Kidney (tissue), 22 donors: ENCODE data around the gene PAIP2. TPM values are rescaled to one million over a fixed set of nuclear protein-coding genes. Genes with fewer than 3 reads are reported as not detected.

Experiments used
- DNase-seq, 5 donors: peaks; one replicate each; pipeline ENCODE4 v3.0.0-alpha.2; 2013 to 2020
- FAIRE-seq: peaks from 2 replicates; lab custom pipeline; 2012; peaks lifted over from hg19 to GRCh38; lab: Jason Lieb, UNC
- H3K27ac ChIP-seq, 2 donors: one replicate each; pipeline ENCODE4 v1.7.0; 2013; ENCODE audit warnings: low read depth in 2 of 2, low read length in 2 of 2, inconsistent platforms in 1 of 2
- H3K27me3 ChIP-seq: one replicate; pipeline ENCODE4 v1.7.1; 2013; ENCODE audit warnings: low read length, inconsistent platforms; ENCODE audit not compliant: control insufficient read depth, insufficient read depth
- H3K36me3 ChIP-seq, 3 donors: one replicate each; pipeline versions ENCODE4 v1.7.0 to v1.7.1; 2013; ENCODE audit warnings: low read length in 3 of 3, control low read depth in 1 of 3, inconsistent platforms in 1 of 3; ENCODE audit not compliant: insufficient read depth in 3 of 3, control insufficient read depth in 2 of 3
- H3K4me1 ChIP-seq, 3 donors: one replicate each; pipeline versions ENCODE4 v1.7.0 to v1.7.1; 2013; ENCODE audit warnings: low read length in 3 of 3, inconsistent platforms in 1 of 3, low read depth in 1 of 3; ENCODE audit not compliant: control insufficient read depth in 2 of 3, insufficient read depth in 2 of 3
- H3K4me3 ChIP-seq, 3 donors: one replicate each; pipeline versions ENCODE4 v1.7.0 to v1.8.1; 2013; ENCODE audit warnings: low read length in 3 of 3, control low read depth in 1 of 3, inconsistent platforms in 1 of 3
- H3K9ac ChIP-seq, 3 donors: one replicate each; pipeline versions ENCODE4 v1.7.0 to v1.7.1; 2013; ENCODE audit warnings: low read length in 3 of 3, control low read depth in 1 of 3, inconsistent platforms in 1 of 3
- H3K9me3 ChIP-seq, 3 donors: one replicate each; pipeline versions ENCODE4 v1.7.0 to v1.7.1; 2013; ENCODE audit warnings: low read length in 3 of 3, control low read depth in 1 of 3, inconsistent platforms in 1 of 3; ENCODE audit not compliant: control insufficient read depth in 2 of 3, insufficient read depth in 1 of 3
- CTCF ChIP-seq: IDR thresholded peaks from 3 replicates; pipeline ENCODE4 v1.5.1; 2012; ENCODE audit warnings: mild to moderate bottlenecking, moderate library complexity, borderline replicate concordance; ENCODE audit not compliant: insufficient read depth; ENCODE audit errors: extremely low read depth
- intact Hi-C: fragments of 100-400 bp; cut with DNase I; formaldehyde crosslinking; loops from one replicate; pipeline ENCODE4 v1.11.1; 2022
- long read RNA-seq, 10 donors: library from polyadenylated mRNA in 1 of 10; unstranded in 1 of 10; transcript quantifications; one replicate each; pipeline ENCODE4 v2.0.0 and lab custom pipeline, GENCODE V29; 2021 to 2026
- polyA plus RNA-seq: library from polyadenylated mRNA; stranded (reverse); fragments of 350-450 nt; fragmentation: Illumina TruSeq; extraction: RNeasy Lipid Tissue Mini Kit (QIAGEN cat#74804); gene quantifications from one replicate; pipeline ENCODE4 v1.2.3, GENCODE V29; 2014; ENCODE audit warnings: low read depth, low replicate concordance; ENCODE audit not compliant: insufficient read depth
- total RNA-seq: library from RNA; stranded (reverse); fragmentation: NEBNext Ultra II Directional; extraction: Animal tissue kit (Norgen Biotek cat#: 25700); gene quantifications from one replicate; pipeline ENCODE4 v1.2.1, GENCODE V29; 2021
- donor health status: control.
- donor health status: control.
- donor health status: control.
- donor health status: control.
- donor health status: control.
- donor health status: DM: yes; HTN: yes; CAD: no.
- donor health status: Normal renal cell carcinoma (clear cell type).

Gene PAIP2
- total RNA-seq (68.0 TPM), polyA plus RNA-seq (121 TPM)
- long read RNA-seq, donor 1, transcript PAIP2-201 (4 exons, 1,459 nt) = major isoform, 92 of 106 reads
- long read RNA-seq, donor 1, transcript PAIP2-206 (3 exons, 815 nt) = minor isoform, 8 of 106 reads
- long read RNA-seq, donor 1, partial matches to known transcripts = 6 of 106 reads
- long read RNA-seq, donor 1, other reads (novel, unspliced or antisense) = 0 of 106 reads
- long read RNA-seq, donor 2, transcript PAIP2-206 (3 exons, 815 nt) = minor isoform, 14 of 153 reads
- long read RNA-seq, donor 2, transcript PAIP2-201 (4 exons, 1,459 nt) = major isoform, 120 of 153 reads
- long read RNA-seq, donor 2, partial matches to known transcripts = 19 of 153 reads
- long read RNA-seq, donor 2, other reads (novel, unspliced or antisense) = 0 of 153 reads
- long read RNA-seq, donor 3, transcript PAIP2-206 (3 exons, 815 nt) = minor isoform, 5 of 117 reads
- long read RNA-seq, donor 3, transcript PAIP2-201 (4 exons, 1,459 nt) = major isoform, 99 of 117 reads
- long read RNA-seq, donor 3, partial matches to known transcripts = 13 of 117 reads
- long read RNA-seq, donor 3, other reads (novel, unspliced or antisense) = 0 of 117 reads
- long read RNA-seq, donor 4, transcript PAIP2-201 (4 exons, 1,459 nt) = major isoform, 68 of 75 reads
- long read RNA-seq, donor 4, transcript PAIP2-206 (3 exons, 815 nt) = minor isoform, 7 of 75 reads
- long read RNA-seq, donor 4, partial matches to known transcripts = 0 of 75 reads
- long read RNA-seq, donor 4, other reads (novel, unspliced or antisense) = 0 of 75 reads
- long read RNA-seq, donor 5, transcript PAIP2-201 (4 exons, 1,459 nt) = major isoform, 9 of 9 reads
- long read RNA-seq, donor 5, partial matches to known transcripts = 0 of 9 reads
- long read RNA-seq, donor 5, other reads (novel, unspliced or antisense) = 0 of 9 reads
- long read RNA-seq, donor 6, transcript PAIP2-206 (3 exons, 815 nt) = minor isoform, 20 of 278 reads
- long read RNA-seq, donor 6, transcript PAIP2-201 (4 exons, 1,459 nt) = major isoform, 216 of 278 reads
- long read RNA-seq, donor 6, partial matches to known transcripts = 42 of 278 reads
- long read RNA-seq, donor 6, other reads (novel, unspliced or antisense) = 0 of 278 reads
- long read RNA-seq, donor 7, transcript PAIP2-201 (4 exons, 1,459 nt) = major isoform, 81 of 92 reads
- long read RNA-seq, donor 7, partial matches to known transcripts = 0 of 92 reads
- long read RNA-seq, donor 7, other reads (novel, unspliced or antisense) = 7 of 92 reads
- long read RNA-seq, donor 8, transcript PAIP2-201 (4 exons, 1,459 nt) = major isoform, 78 of 96 reads
- long read RNA-seq, donor 8, transcript PAIP2-206 (3 exons, 815 nt) = minor isoform, 8 of 96 reads
- long read RNA-seq, donor 8, partial matches to known transcripts = 10 of 96 reads
- long read RNA-seq, donor 8, other reads (novel, unspliced or antisense) = 0 of 96 reads
- long read RNA-seq, donor 9, transcript PAIP2-201 (4 exons, 1,459 nt) = major isoform, 42 of 62 reads
- long read RNA-seq, donor 9, transcript PAIP2-206 (3 exons, 815 nt) = minor isoform, 6 of 62 reads
- long read RNA-seq, donor 9, partial matches to known transcripts = 14 of 62 reads
- long read RNA-seq, donor 9, other reads (novel, unspliced or antisense) = 0 of 62 reads
- long read RNA-seq, donor 10, transcript PAIP2-206 (3 exons, 815 nt) = minor isoform, 13 of 118 reads
- long read RNA-seq, donor 10, transcript PAIP2-201 (4 exons, 1,459 nt) = major isoform, 87 of 118 reads
- long read RNA-seq, donor 10, partial matches to known transcripts = 18 of 118 reads
- long read RNA-seq, donor 10, other reads (novel, unspliced or antisense) = 0 of 118 reads

GRCh38 chr5:139341689-139342422 is at the start of gene PAIP2:
TSS of gene PAIP2 (plus strand) at chr5:139341854. CDS start at chr5:139363785, 21,931 bp downstream.
- DNase-seq = peak; percentile 99
- Histone ChIP-seq H3K36me3 (no peaks in the 10 kb centered on the region), H3K27ac (peak within 1 kb of the TSS; percentile 98 to 99), H3K27me3 (no peaks in the 10 kb centered on the region), H3K9ac (peak within 1 kb of the TSS; percentile 83 to 99 (median 94)), H3K9me3 (no peaks in the 10 kb centered on the region), H3K4me1 (peaks cover 0 to 13% (median 7%) of the 10 kb centered on the region in 3 donors), H3K4me3 (peak within 1 kb of the TSS; percentile 90 to 99 (median 97))
- intact Hi-C loops = no loop called here
- peak; percentile 75 for TF ChIP-seq CTCF
- peak; percentile 84 for FAIRE-seq

GRCh38 chr5:139293202-139293506 is 48.5 kb upstream of the PAIP2 start:
- no peak for DNase-seq
- Histone ChIP-seq H3K4me1 (peaks cover 0 to 11% (median 10%) of the 10 kb centered on the region in 3 donors), H3K9ac (peak overlapping the region; percentile 67 to 95 (median 94)), H3K4me3 (peak overlapping the region; percentile 76 to 97 (median 93)), H3K27me3 (no peaks in the 10 kb centered on the region), H3K27ac (peak overlapping the region; percentile 84 to 100), H3K9me3 (no peaks in the 10 kb centered on the region), H3K36me3 (no peaks in the 10 kb centered on the region)
- no peak for FAIRE-seq
- intact Hi-C loops = no loop called here
- TF ChIP-seq CTCF = no peak
